IMR-90 (cell line): ENCODE results near the gene TUFM. TPM values are rescaled to one million over a fixed set of nuclear protein-coding genes. Genes with fewer than 3 reads are reported as not detected.
"Not testable (repeated sequence)": the region's sequence is repeated elsewhere in the genome, so short reads cannot be mapped to it uniquely, and the experiment has no call there.

ENCODE experiments used
- ATAC-seq: fragments of 200-7000 bp; cut with Tn5 transposase; 2 replicates; pipeline ENCODE4 v1.9.1; 2020; ENCODE audit warnings: low read depth, mild to moderate bottlenecking, moderate library complexity
- BruUV-seq: library from RNA; stranded (reverse); fragments of 400-500 nt; replicated peaks from 2 replicates; lab custom pipeline; 2021; lab: Mats Ljungman, UMichigan
- CTCF ChIA-PET: fragments of 300-600 bp; formaldehyde crosslinking; extraction: SDS; loops from one replicate; lab custom pipeline; 2021; ENCODE audit warnings: antibody characterized with exemption; lab: Yijun Ruan, JAX
- POLR2A ChIA-PET: fragments of 300-600 bp; sonication (Branson Sonifier 250); formaldehyde crosslinking; loops from one replicate; lab custom pipeline; 2022; ENCODE audit warnings: antibody characterized with exemption; ENCODE audit not compliant: unreplicated experiment; lab: Charles Lee
- DNase-seq: peaks from one replicate; pipeline ENCODE4 v3.0.0; 2013
- H2AFZ ChIP-seq: replicated peaks from 2 replicates; pipeline ENCODE3; 2013; ENCODE audit warnings: low read length, mild to moderate bottlenecking; ENCODE audit not compliant: poor library complexity
- H2AK5ac ChIP-seq: 2 replicates; pipeline ENCODE4 v1.6.1; 2013; ENCODE audit warnings: low read depth, low read length, inconsistent platforms
- H2AK9ac ChIP-seq: replicated peaks from 2 replicates; pipeline ENCODE3; 2013; ENCODE audit warnings: mild to moderate bottlenecking, low read depth, low read length, moderate library complexity; ENCODE audit not compliant: poor library complexity
- H2BK120ac ChIP-seq: 2 replicates; pipeline ENCODE4 v1.6.1; 2013; ENCODE audit warnings: low read depth, low read length, inconsistent platforms
- H2BK15ac ChIP-seq: 3 replicates; pipeline ENCODE4 v1.6.1; 2013; ENCODE audit warnings: low read depth, low read length, inconsistent platforms
- H2BK20ac ChIP-seq: 2 replicates; pipeline ENCODE4 v1.6.1; 2013; ENCODE audit warnings: low read depth, mild to moderate bottlenecking, inconsistent platforms, low read length, moderate library complexity
- H2BK5ac ChIP-seq: 2 replicates; pipeline ENCODE4 v1.6.1; 2013; ENCODE audit warnings: mild to moderate bottlenecking, low read depth, low read length, inconsistent platforms; ENCODE audit not compliant: poor library complexity, severe bottlenecking
- H3K14ac ChIP-seq: replicated peaks from 2 replicates; pipeline ENCODE4 v1.6.1; 2013; ENCODE audit warnings: low read depth, low read length, inconsistent platforms
- H3K18ac ChIP-seq: 2 replicates; pipeline ENCODE4 v1.6.1; 2013; ENCODE audit warnings: low read depth, low read length, control low read depth
- H3K23ac ChIP-seq: 2 replicates; pipeline ENCODE4 v1.6.1; 2013; ENCODE audit warnings: low read depth, low read length, inconsistent platforms
- H3K27ac ChIP-seq: 2 replicates; pipeline ENCODE4 v1.5.1; 2013; ENCODE audit warnings: mild to moderate bottlenecking, control low read depth, low read length; ENCODE audit not compliant: insufficient read depth
- H3K27me3 ChIP-seq: 2 replicates; pipeline ENCODE4 v1.6.1; 2013; ENCODE audit warnings: low read length; ENCODE audit not compliant: control insufficient read depth, insufficient read depth
- H3K36me3 ChIP-seq: 2 replicates; pipeline ENCODE4 v1.6.1; 2013; ENCODE audit warnings: low read length, mixed read lengths; ENCODE audit not compliant: control insufficient read depth, insufficient read depth
- H3K4ac ChIP-seq: 2 replicates; pipeline ENCODE4 v1.6.1; 2013; ENCODE audit warnings: low read depth, low read length, inconsistent platforms
- H3K4me1 ChIP-seq: 2 replicates; pipeline ENCODE4 v1.6.1; 2013; ENCODE audit warnings: low read length, mixed read lengths; ENCODE audit not compliant: control insufficient read depth, insufficient read depth
- H3K4me2 ChIP-seq: 2 replicates; pipeline ENCODE4 v1.6.1; 2013; ENCODE audit warnings: low read depth, mild to moderate bottlenecking, control low read depth, low read length, moderate library complexity
- H3K4me3 ChIP-seq: 2 replicates; pipeline ENCODE4 v1.5.1; 2013; ENCODE audit warnings: low read depth, mild to moderate bottlenecking, control low read depth, low read length, moderate library complexity; ENCODE audit not compliant: insufficient read depth
- H3K56ac ChIP-seq: 2 replicates; pipeline ENCODE4 v1.6.1; 2013; ENCODE audit warnings: low read length, inconsistent platforms; ENCODE audit not compliant: insufficient read depth; ENCODE audit errors: extremely low read depth
- H3K79me1 ChIP-seq, 2 experiments: 2 replicates each; pipeline ENCODE4 v1.6.1; 2013; ENCODE audit warnings: low read length in 2 of 2, inconsistent platforms in 1 of 2, low read depth in 1 of 2
- H3K9ac ChIP-seq: 2 replicates; pipeline ENCODE4 v1.6.1; 2013; ENCODE audit warnings: low read depth, low read length, control low read depth
- H3K9me1 ChIP-seq: 2 replicates; pipeline ENCODE4 v1.6.1; 2013; ENCODE audit warnings: low read length, inconsistent platforms; ENCODE audit not compliant: insufficient read depth
- H3K9me3 ChIP-seq: 2 replicates; pipeline ENCODE4 v1.6.1; 2013; ENCODE audit warnings: low read length; ENCODE audit not compliant: control insufficient read depth, insufficient read depth
- H4K20me1 ChIP-seq: 2 replicates; pipeline ENCODE4 v1.6.1; 2013; ENCODE audit warnings: low read length, inconsistent platforms; ENCODE audit not compliant: insufficient read depth
- H4K5ac ChIP-seq: 2 replicates; pipeline ENCODE4 v1.6.1; 2013; ENCODE audit warnings: mild to moderate bottlenecking, low read depth, low read length, control low read depth
- H4K8ac ChIP-seq, 2 experiments: 2 replicates each; pipeline ENCODE4 v1.6.1; 2013; ENCODE audit warnings: low read depth in 2 of 2, low read length in 2 of 2, control low read depth in 1 of 2, inconsistent platforms in 1 of 2
- H4K91ac ChIP-seq: 2 replicates; pipeline ENCODE4 v1.6.1; 2013; ENCODE audit warnings: low read depth, low read length, inconsistent platforms; ENCODE audit not compliant: insufficient read depth
- CTCF ChIP-seq: conservative IDR thresholded peaks from 2 replicates; pipeline ENCODE4 v1.5.1; 2012; ENCODE audit warnings: mild to moderate bottlenecking, low read depth, low read length, improper control_type of control experiment
- RAD21 ChIP-seq: IDR thresholded peaks from 2 replicates; pipeline ENCODE4 v1.6.1; 2012; ENCODE audit warnings: low read length, improper control_type of control experiment
- WGBS, 2 experiments: methylation state at CpG; one replicate each; pipeline versions ENCODE4 v1.1.5 to v1.1.7; 2013; ENCODE audit warnings: missing lambda C conversion rate in 2 of 2; ENCODE audit not compliant: insufficient read length in 1 of 2; ENCODE audit errors: extremely low coverage in 2 of 2; 5-methylcytosine and 5-hydroxymethylcytosine counted together
- dilution Hi-C: fragments of 300-500 bp; cut with HindIII; formaldehyde crosslinking; loops from one replicate; pipeline ENCODE4 v1.14.3; 2018; ENCODE audit warnings: low sequenced_read_pairs; ENCODE audit not compliant: unreplicated experiment
- in situ Hi-C: fragments of 300-500 bp; cut with MboI; formaldehyde crosslinking; loops from 3 replicates; pipeline ENCODE4 v1.14.3; 2019; ENCODE audit warnings: low sequenced_read_pairs, inconsistent platforms, mixed read lengths
- intact Hi-C: fragments of 100-400 bp; cut with micrococcal nuclease; formaldehyde crosslinking; loops from 2 replicates; pipeline ENCODE4 v1.10.0; 2022
- microRNA-seq, 2 experiments: library from miRNA; stranded (forward) in 1 of 2; unstranded in 1 of 2; fragments of 10-50 nt in 1 of 2; fragments of <30 nt in 1 of 2; gene quantifications in 1 of 2; microRNA quantifications in 1 of 2; one replicate each; pipeline versions ENCODE3 to v1.1.0; 2013 to 2020; ENCODE audit not compliant: insufficient read depth in 1 of 2, insufficient read length in 1 of 2, unreplicated experiment in 1 of 2
- polyA plus RNA-seq, 3 experiments: library from polyadenylated mRNA; depleted of rRNA; stranded (reverse); fragments of >200 nt; gene quantifications; 2 replicates each; pipeline ENCODE4 v1.2.3, GENCODE V29; 2012; ENCODE audit warnings: low replicate concordance in 1 of 3
- small RNA-seq, 5 experiments: library from RNA; depleted of rRNA; stranded (forward); fragments of <200 nt; gene quantifications; one replicate each; pipeline ENCODE3, GENCODE V24; 2012
- total RNA-seq: library from RNA; depleted of rRNA; stranded (reverse); fragments of >200 nt; gene quantifications from 2 replicates; pipeline ENCODE4 v1.2.3, GENCODE V29; 2012; rRNA removed

TUFM gene
- total and polyA plus RNA-seq, 2 of the 4 experiments (the other 2 are of a cell fraction) = 80.3 to 126 TPM

- H3K36me3 ChIP-seq, H2BK20ac ChIP-seq, H4K8ac ChIP-seq, H3K14ac ChIP-seq, H3K18ac ChIP-seq, H3K79me1 ChIP-seq, H4K5ac ChIP-seq, H3K4me2 ChIP-seq, H2AFZ ChIP-seq, H2BK15ac ChIP-seq, H3K9me3 ChIP-seq, H4K91ac ChIP-seq, H3K4me3 ChIP-seq, BruUV-seq, H3K56ac ChIP-seq, H3K4ac ChIP-seq, intact Hi-C loops, H3K9ac ChIP-seq, H3K4me1 ChIP-seq, H2AK5ac ChIP-seq, H3K23ac ChIP-seq, H3K27ac ChIP-seq, POLR2A ChIA-PET, H3K9me1 ChIP-seq, H3K27me3 ChIP-seq, H2BK120ac ChIP-seq, CTCF ChIA-PET, dilution Hi-C loops, H2BK5ac ChIP-seq, in situ Hi-C loops, H2AK9ac ChIP-seq, H4K20me1 ChIP-seq: not testable (repeated sequence)
- TF ChIP-seq CTCF = peak; percentile 43
- TF ChIP-seq RAD21 = peak; percentile 43
- ATAC-seq = peak; percentile 93
- peak; percentile 64 for DNase-seq
- no CpG with 5 or more reads among the region's 13 CpGs for WGBS, 2 experiments
Measured at GRCh38 chr16:28802235-28803019, 43.7 kb downstream of the TUFM start.

Small RNAs within 50 kb of the gene (microRNA-seq; reads per million reads assigned to microRNA genes)
- gene MIR4721 (ENCODE audit: unreplicated experiment) (not detected), gene RF00416 (ENCODE audit: insufficient read depth, insufficient read length) (not detected)

Small RNAs within 50 kb of the gene (small RNA-seq; reads per million reads assigned to genes)
- gene RF00416 = 0 reads per million in 5 experiments

Other genes with a start within 250 kb of the TUFM start
- gene SULT1A2, start 249.3 kb downstream of the TUFM start, total RNA-seq = not detected in 2 replicates
- 0.09 TPM in 1 of 2 replicates, not detected in the other for gene SULT1A2, start 249.3 kb downstream of the TUFM start, polyA plus RNA-seq (2012; rRNA removed)
- gene SULT1A1, start 236.3 kb downstream of the TUFM start, total RNA-seq = 1.1 and 1.6 TPM in 2 replicates
- 1.1 and 1.2 TPM in 2 replicates for gene SULT1A1, start 236.3 kb downstream of the TUFM start, polyA plus RNA-seq (2012; rRNA removed)
- not detected in 2 replicates for gene NPIPB8, start 208.3 kb downstream of the TUFM start, total RNA-seq
- not detected in 2 replicates for gene NPIPB8, start 208.3 kb downstream of the TUFM start, polyA plus RNA-seq (2012; rRNA removed)
- 132 and 184 TPM in 2 replicates for gene EIF3C, start 134.9 kb downstream of the TUFM start, total RNA-seq
- 260 and 325 TPM in 2 replicates for gene EIF3C, start 134.9 kb downstream of the TUFM start, polyA plus RNA-seq (2012; rRNA removed)
- gene NPIPB9, start 94.6 kb downstream of the TUFM start, total RNA-seq = 0.56 TPM in 1 of 2 replicates, not detected in the other
- gene NPIPB9, start 94.6 kb downstream of the TUFM start, polyA plus RNA-seq (2012; rRNA removed) = 0.11 and 0.15 TPM in 2 replicates
- 10.3 and 12.9 TPM in 2 replicates for gene ATXN2L, start 23.3 kb downstream of the TUFM start, total RNA-seq
- 50.2 and 58.8 TPM in 2 replicates for gene ATXN2L, start 23.3 kb downstream of the TUFM start, polyA plus RNA-seq (2012; rRNA removed)
- gene SH2B1, start 17.5 kb upstream of the TUFM start, total RNA-seq = 3.9 and 4.7 TPM in 2 replicates
- gene SH2B1, start 17.5 kb upstream of the TUFM start, polyA plus RNA-seq (2012; rRNA removed) = 38.6 and 39.9 TPM in 2 replicates
- under 0.01 TPM in 1 of 2 replicates, not detected in the other for gene ATP2A1, start 32.1 kb upstream of the TUFM start, total RNA-seq
- gene ATP2A1, start 32.1 kb upstream of the TUFM start, polyA plus RNA-seq (2012; rRNA removed) = 0.56 and 0.63 TPM in 2 replicates
- 12.2 and 14.4 TPM in 2 replicates for gene RABEP2, start 78.9 kb upstream of the TUFM start, total RNA-seq
- gene RABEP2, start 78.9 kb upstream of the TUFM start, polyA plus RNA-seq (2012; rRNA removed) = 20.0 and 21.9 TPM in 2 replicates
- gene CD19, start 85.6 kb upstream of the TUFM start, total RNA-seq = not detected in 2 replicates
- gene CD19, start 85.6 kb upstream of the TUFM start, polyA plus RNA-seq (2012; rRNA removed) = not detected in 2 replicates
- gene NFATC2IP, start 104.6 kb upstream of the TUFM start, total RNA-seq = 8.1 and 10.0 TPM in 2 replicates
- gene NFATC2IP, start 104.6 kb upstream of the TUFM start, polyA plus RNA-seq (2012; rRNA removed) = 24.5 and 29.1 TPM in 2 replicates
- gene SPNS1, start 128.4 kb upstream of the TUFM start, total RNA-seq = 4.7 and 6.9 TPM in 2 replicates
- 37.3 and 39.9 TPM in 2 replicates for gene SPNS1, start 128.4 kb upstream of the TUFM start, polyA plus RNA-seq (2012; rRNA removed)
- gene LAT, start 138.7 kb upstream of the TUFM start, total RNA-seq = 0.18 TPM in 1 of 2 replicates, not detected in the other
- 7.4 and 7.6 TPM in 2 replicates for gene LAT, start 138.7 kb upstream of the TUFM start, polyA plus RNA-seq (2012; rRNA removed)